Esophagus muscularis mucosa (tissue), 4 donors: ENCODE results near the gene CIZ1. TPM values are rescaled to one million over a fixed set of nuclear protein-coding genes. Genes with fewer than 3 reads are reported as not detected.

Experiments used
- DNase-seq: peaks from one replicate; pipeline ENCODE4 v3.0.0-alpha.2; 2017; ENCODE audit errors: extremely low spot score
- H3K27ac ChIP-seq, 4 donors: fragments of 200-600 bp; sonication (generic); replicated peaks in 1 of 4; 1 replicate in 3 of 4; 2 replicates in 1 of 4; pipeline ENCODE4 v1.5.1; 2016 to 2019; ENCODE audit warnings: mild to moderate bottlenecking in 1 of 4
- H3K27me3 ChIP-seq, 4 donors: fragments of 200-600 bp; sonication (generic); one replicate each; pipeline versions ENCODE4 v1.5.1 to v1.6.0; 2016 to 2019
- H3K36me3 ChIP-seq, 4 donors: fragments of 200-600 bp; sonication (generic); one replicate each; pipeline ENCODE4 v1.5.1; 2016 to 2019
- H3K4me1 ChIP-seq, 4 donors: fragments of 200-600 bp; sonication (generic); one replicate each; pipeline ENCODE4 v1.5.1; 2016 to 2019
- H3K4me3 ChIP-seq, 4 donors: fragments of 200-600 bp; sonication (generic); 1 replicate in 2 of 4; 2 replicates in 2 of 4; pipeline ENCODE4 v1.5.1; 2016 to 2019; ENCODE audit warnings: mild to moderate bottlenecking in 4 of 4, moderate library complexity in 1 of 4
- H3K9me3 ChIP-seq, 4 donors: fragments of 200-600 bp; sonication (generic); 1 replicate in 3 of 4; 2 replicates in 1 of 4; pipeline ENCODE4 v1.5.1; 2016 to 2019
- EP300 ChIP-seq: sonication (generic); formaldehyde crosslinking; IDR thresholded peaks from one replicate; pipeline ENCODE4 v1.6.1; 2017; ENCODE audit warnings: antibody characterized with exemption
- POLR2A ChIP-seq: fragments of 450-650 bp; IDR thresholded peaks from one replicate; pipeline ENCODE4 v1.6.1; 2017; ENCODE audit warnings: antibody characterized with exemption, moderate library complexity, mild to moderate bottlenecking, low read depth
- POLR2AphosphoS5 ChIP-seq, 2 donors: sonication (generic); formaldehyde crosslinking; IDR thresholded peaks; one replicate each; pipeline ENCODE4 v1.6.1; 2017; ENCODE audit warnings: antibody characterized with exemption in 2 of 2
- WGBS: methylation state at CpG from one replicate; pipeline ENCODE4 v1.1.5; 2018; 5-methylcytosine and 5-hydroxymethylcytosine counted together
- intact Hi-C: fragments of 100-400 bp; cut with DNase I; formaldehyde crosslinking; loops from one replicate; pipeline ENCODE4 v1.15.1; 2023
- total RNA-seq, 4 donors: library from RNA; depleted of rRNA; stranded (reverse); fragments of >200 nt; gene quantifications; one replicate each; pipeline versions ENCODE4 v1.1.0 to v1.2.1, GENCODE V29; 2016
- TF ChIP-seq, protein P1 (sequence below), 3 experiments: fragments of 200-600 bp in 2 of 3; fragments of 450-650 bp in 1 of 3; sonication (generic) in 2 of 3; IDR thresholded peaks; one replicate each; pipeline ENCODE4 v1.5.1; 2017 to 2019; ENCODE audit warnings: antibody characterized with exemption in 3 of 3, mild to moderate bottlenecking in 2 of 3, moderate library complexity in 1 of 3

The CIZ1 gene
- total RNA-seq, 4 donors from 2014 or later, result 57.5 to 110 (median 73.2) TPM

DNA sequence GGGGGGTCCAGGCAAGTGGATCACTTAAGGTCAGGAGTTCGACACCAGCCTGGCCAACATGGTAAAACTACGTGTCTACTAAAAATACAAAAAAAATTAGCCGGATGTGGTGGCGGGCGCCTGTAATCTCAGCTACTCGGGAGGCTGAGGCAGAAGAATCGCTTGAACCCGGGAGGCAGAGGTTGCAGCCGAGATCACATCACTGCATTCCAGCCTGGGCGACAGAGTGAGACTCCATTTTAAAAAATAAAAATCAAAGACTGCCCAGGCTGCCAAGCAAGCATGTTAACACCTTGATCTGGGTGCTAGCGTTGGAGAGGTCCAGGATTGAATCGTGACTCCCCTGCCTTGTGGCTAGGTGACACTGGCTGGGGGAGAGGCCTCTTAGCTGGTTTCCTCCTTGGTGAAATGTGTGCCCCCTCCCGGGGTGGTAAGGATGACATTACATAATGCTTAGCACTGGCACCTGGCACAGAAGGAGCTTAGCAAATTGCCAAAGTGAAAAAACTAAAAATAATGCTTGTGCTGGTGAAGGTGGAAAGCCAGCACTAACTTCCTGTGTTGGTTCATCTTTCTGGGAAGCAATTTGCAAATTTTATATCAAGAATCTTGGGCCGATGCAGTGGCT lies 2.2 kb upstream of the CIZ1 start:
- intact Hi-C loops, result no loop called here
- H3K27me3 ChIP-seq, result no peaks in the 10 kb centered on the region
- DNase-seq, result no peak
- 85% methylated on average over 14 of the region's 14 CpGs for WGBS
- peak overlapping the region in 1 of 4 donors; percentile 86 for H3K4me3 ChIP-seq
- peak overlapping the region; percentile 86 to 95 (median 91) for H3K27ac ChIP-seq
- H3K36me3 ChIP-seq, result peaks cover 0 to 18% (median 11%) of the 10 kb centered on the region in 4 donors
- no peak for TF ChIP-seq POLR2AphosphoS5 (IDR thresholded peaks at IDR 0.05)
- TF ChIP-seq, protein P1, sequence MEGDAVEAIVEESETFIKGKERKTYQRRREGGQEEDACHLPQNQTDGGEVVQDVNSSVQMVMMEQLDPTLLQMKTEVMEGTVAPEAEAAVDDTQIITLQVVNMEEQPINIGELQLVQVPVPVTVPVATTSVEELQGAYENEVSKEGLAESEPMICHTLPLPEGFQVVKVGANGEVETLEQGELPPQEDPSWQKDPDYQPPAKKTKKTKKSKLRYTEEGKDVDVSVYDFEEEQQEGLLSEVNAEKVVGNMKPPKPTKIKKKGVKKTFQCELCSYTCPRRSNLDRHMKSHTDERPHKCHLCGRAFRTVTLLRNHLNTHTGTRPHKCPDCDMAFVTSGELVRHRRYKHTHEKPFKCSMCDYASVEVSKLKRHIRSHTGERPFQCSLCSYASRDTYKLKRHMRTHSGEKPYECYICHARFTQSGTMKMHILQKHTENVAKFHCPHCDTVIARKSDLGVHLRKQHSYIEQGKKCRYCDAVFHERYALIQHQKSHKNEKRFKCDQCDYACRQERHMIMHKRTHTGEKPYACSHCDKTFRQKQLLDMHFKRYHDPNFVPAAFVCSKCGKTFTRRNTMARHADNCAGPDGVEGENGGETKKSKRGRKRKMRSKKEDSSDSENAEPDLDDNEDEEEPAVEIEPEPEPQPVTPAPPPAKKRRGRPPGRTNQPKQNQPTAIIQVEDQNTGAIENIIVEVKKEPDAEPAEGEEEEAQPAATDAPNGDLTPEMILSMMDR (IDR thresholded peaks at IDR 0.05), result no peak
- no peak for TF ChIP-seq POLR2A
- no peak for TF ChIP-seq EP300
- H3K9me3 ChIP-seq, result no peaks in the 10 kb centered on the region
- peaks cover 23 to 34% (median 31%) of the 10 kb centered on the region in 4 donors for H3K4me1 ChIP-seq

GRCh38 chr9:128192601-128193371 lies 1.4 kb upstream of the CIZ1 start:
- WGBS, result 30% methylated on average over 26 of the region's 56 CpGs
- Histone ChIP-seq H3K4me3 (peak overlapping the region; percentile 66 to 99 (median 90)), H3K36me3 (peaks cover 0 to 22% (median 15%) of the 10 kb centered on the region in 4 donors), H3K4me1 (peaks cover 23 to 34% (median 31%) of the 10 kb centered on the region in 4 donors), H3K27ac (peak overlapping the region; percentile 86 to 95 (median 91)), H3K27me3 (no peaks in the 10 kb centered on the region), H3K9me3 (no peaks in the 10 kb centered on the region)
- intact Hi-C loops, result no loop called here
- DNase-seq, result peak; percentile 95
- TF ChIP-seq EP300 (no peak), POLR2AphosphoS5 (IDR thresholded peaks at IDR 0.05) (peak; percentile 74 to 79), POLR2A (no peak)
- TF ChIP-seq, protein P1 (IDR thresholded peaks at IDR 0.05), result peak; percentile 31 to 65 (median 59)

GRCh38 chr9:128190516-128191405 lies 611 bp downstream of the CIZ1 start:
- Histone ChIP-seq H3K27ac (peak overlapping the region; percentile 86 to 95 (median 91)), H3K36me3 (peaks cover 3 to 42% (median 26%) of the 10 kb centered on the region in 4 donors), H3K4me1 (peaks cover 23 to 34% (median 31%) of the 10 kb centered on the region in 4 donors), H3K9me3 (no peaks in the 10 kb centered on the region), H3K27me3 (no peaks in the 10 kb centered on the region), H3K4me3 (peak overlapping the region; percentile 66 to 99 (median 90))
- no peak for DNase-seq
- WGBS, result 16% methylated on average over 32 of the region's 32 CpGs
- intact Hi-C loops, result no loop called here
- TF ChIP-seq POLR2AphosphoS5 (IDR thresholded peaks at IDR 0.05) (no peak), POLR2A (no peak), EP300 (no peak)
- TF ChIP-seq, protein P1 (IDR thresholded peaks at IDR 0.05), result no peak

DNA sequence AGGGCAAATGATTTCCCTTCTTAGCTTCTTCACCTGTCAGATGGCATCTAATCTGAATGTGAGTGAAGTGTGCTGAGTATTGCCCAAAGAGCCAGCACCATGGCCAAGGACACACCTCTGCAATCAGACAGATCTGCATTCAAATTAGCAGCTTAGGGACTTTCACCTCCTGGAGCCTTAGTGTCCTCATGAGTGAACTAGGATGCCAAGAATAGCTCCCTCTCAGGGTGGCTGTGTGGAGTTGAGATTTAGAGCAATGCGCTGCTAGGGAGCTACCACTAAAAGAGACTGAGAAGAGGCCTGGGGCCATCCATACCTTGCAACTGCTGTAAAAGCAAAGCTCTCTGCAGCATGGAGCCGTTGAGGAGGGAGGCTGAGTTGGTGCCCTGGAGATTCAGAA lies 1.4 kb downstream of the CIZ1 start:
- TF ChIP-seq POLR2A, result no peak
- TF ChIP-seq, protein P1 (IDR thresholded peaks at IDR 0.05), result no peak
- no peak for TF ChIP-seq EP300
- no peak for TF ChIP-seq POLR2AphosphoS5 (IDR thresholded peaks at IDR 0.05)
- H3K9me3 ChIP-seq, result no peaks in the 10 kb centered on the region
- H3K27ac ChIP-seq, result no peak overlapping the region
- no peaks in the 10 kb centered on the region for H3K27me3 ChIP-seq
- WGBS, result 96% methylated on average over 2 of the region's 2 CpGs
- DNase-seq, result no peak
- peaks cover 23 to 34% (median 31%) of the 10 kb centered on the region in 4 donors for H3K4me1 ChIP-seq
- H3K4me3 ChIP-seq, result peak overlapping the region in 3 of 4 donors; percentile 66 to 99 (median 93)
- peaks cover 11 to 49% (median 34%) of the 10 kb centered on the region in 4 donors for H3K36me3 ChIP-seq
- intact Hi-C loops, result no loop called here
